Measurements from ENCODE around the gene RRP9.

RRP9 gene

GRCh38 chr3:51947215-51947900, 5.7 kb upstream of the RRP9 start:
- no peaks in the 10 kb centered on the region for H3K36me3 ChIP-seq
- no peaks in the 10 kb centered on the region for H3K27me3 ChIP-seq
- H3K9me3 ChIP-seq, result no peaks in the 10 kb centered on the region
- no peak overlapping the region for H3K9ac ChIP-seq
- H3K4me3 ChIP-seq, result no peak overlapping the region
- H3K4me1 ChIP-seq, result peaks cover 22% of the 10 kb centered on the region
- no peak overlapping the region for H3K27ac ChIP-seq
- TF ChIP-seq Cebpa-rat (IDR thresholded peaks at IDR 0.05), result no peak
- H4K20me1 ChIP-seq, result no peaks in the 10 kb centered on the region
- H3K4me2 ChIP-seq, result no peak overlapping the region

- Histone ChIP-seq H3K36me3 (no peaks in the 10 kb centered on the region), H3K9ac (no peak overlapping the region)
- no peak for TF ChIP-seq Cebpa-rat (IDR thresholded peaks at IDR 0.05)
Observed at GRCh38 chr3:51946796-51947195, 5.1 kb upstream of the RRP9 start.

GRCh38 chr3:51945926-51946705, 4.4 kb upstream of the RRP9 start:
- Histone ChIP-seq H3K36me3 (no peaks in the 10 kb centered on the region), H3K27ac (no peak overlapping the region), H3K4me3 (no peak overlapping the region), H4K20me1 (no peaks in the 10 kb centered on the region; the same call in 1 of the 2 replicates), H3K27me3 (no peaks in the 10 kb centered on the region), H3K4me2 (no peak overlapping the region), H3K9me3 (no peaks in the 10 kb centered on the region), H3K4me1 (peaks cover 28% of the 10 kb centered on the region), H3K9ac (no peak overlapping the region)
- no peak for TF ChIP-seq Cebpa-rat (IDR thresholded peaks at IDR 0.05)

More at GRCh38 chr3:51946796-51947195, 5.1 kb upstream of the RRP9 start:
- H3K9me3 ChIP-seq, result no peaks in the 10 kb centered on the region
- no peak overlapping the region for H3K27ac ChIP-seq
- no peak overlapping the region for H3K4me3 ChIP-seq
- no peaks in the 10 kb centered on the region for H4K20me1 ChIP-seq
- no peaks in the 10 kb centered on the region for H3K27me3 ChIP-seq
- no peak overlapping the region for H3K4me2 ChIP-seq
- H3K4me1 ChIP-seq, result peaks cover 25% of the 10 kb centered on the region

GRCh38 chr3:51945031-51945840, 3.5 kb upstream of the RRP9 start:
- H3K9ac ChIP-seq, result no peak overlapping the region
- H4K20me1 ChIP-seq, result peaks cover 7% of the 10 kb centered on the region
- no peak overlapping the region for H3K4me2 ChIP-seq
- no peak overlapping the region for H3K27ac ChIP-seq
- H3K36me3 ChIP-seq, result no peaks in the 10 kb centered on the region
- peaks cover 36% of the 10 kb centered on the region for H3K4me1 ChIP-seq
- TF ChIP-seq Cebpa-rat (IDR thresholded peaks at IDR 0.05), result no peak
- H3K27me3 ChIP-seq, result no peaks in the 10 kb centered on the region
- H3K9me3 ChIP-seq, result no peaks in the 10 kb centered on the region
- no peak overlapping the region for H3K4me3 ChIP-seq

GRCh38 chr3:51944451-51945021, 2.8 kb upstream of the RRP9 start:
- TF ChIP-seq Cebpa-rat (IDR thresholded peaks at IDR 0.05), result no peak
- Histone ChIP-seq H3K4me3 (no peak overlapping the region), H3K36me3 (no peaks in the 10 kb centered on the region), H3K27ac (no peak overlapping the region), H3K27me3 (no peaks in the 10 kb centered on the region), H3K4me2 (no peak overlapping the region), H3K9ac (no peak overlapping the region), H3K4me1 (peaks cover 43% of the 10 kb centered on the region), H3K9me3 (no peaks in the 10 kb centered on the region), H4K20me1 (peaks cover 14% of the 10 kb centered on the region)

GRCh38 chr3:51943451-51944391, 2.0 kb upstream of the RRP9 start:
- H4K20me1 ChIP-seq, result peaks cover 23% of the 10 kb centered on the region
- H3K4me3 ChIP-seq, result no peak overlapping the region
- peak overlapping the region; percentile 93; the same call in 1 of the 2 replicates for H3K27ac ChIP-seq
- peaks cover 52% of the 10 kb centered on the region for H3K4me1 ChIP-seq
- peak overlapping the region; percentile 88 for H3K9ac ChIP-seq
- TF ChIP-seq Cebpa-rat (IDR thresholded peaks at IDR 0.05), result no peak
- H3K4me2 ChIP-seq, result peak overlapping the region; percentile 98
- no peaks in the 10 kb centered on the region for H3K9me3 ChIP-seq
- H3K27me3 ChIP-seq, result no peaks in the 10 kb centered on the region
- H3K36me3 ChIP-seq, result peaks cover 7% of the 10 kb centered on the region

- Histone ChIP-seq H3K4me2 (peak overlapping the region; percentile 98), H3K9me3 (no peaks in the 10 kb centered on the region), H3K4me3 (peak overlapping the region; percentile 67), H3K36me3 (peaks cover 16% of the 10 kb centered on the region), H3K4me1 (peaks cover 55% of the 10 kb centered on the region), H4K20me1 (peaks cover 31% of the 10 kb centered on the region), H3K9ac (peak overlapping the region; percentile 88), H3K27ac (peak overlapping the region; percentile 93), H3K27me3 (no peaks in the 10 kb centered on the region)
- TF ChIP-seq Cebpa-rat (IDR thresholded peaks at IDR 0.05), result no peak
Observed at GRCh38 chr3:51942603-51943450, 1.1 kb upstream of the RRP9 start.

- peak overlapping the region; percentile 87 for H3K4me3 ChIP-seq
- H3K4me2 ChIP-seq, result peak overlapping the region; percentile 77
- peak overlapping the region; percentile 84 for H3K27ac ChIP-seq
- H3K36me3 ChIP-seq, result peaks cover 30% of the 10 kb centered on the region
- H3K9me3 ChIP-seq, result no peaks in the 10 kb centered on the region
- TF ChIP-seq Cebpa-rat (IDR thresholded peaks at IDR 0.05), result no peak
- H3K9ac ChIP-seq, result peak overlapping the region; percentile 90
- H3K4me1 ChIP-seq, result peaks cover 55% of the 10 kb centered on the region
- no peaks in the 10 kb centered on the region for H3K27me3 ChIP-seq
- peaks cover 43% of the 10 kb centered on the region for H4K20me1 ChIP-seq
Observed at GRCh38 chr3:51941463-51941797, 274 bp downstream of the RRP9 start.

Measured in BLaER1 (cell line).